HG03342 (cell line): ENCODE results near the gene MPP3.
A peak's percentile ranks its signal among the peaks of the same experiment; 100 is the strongest.

Source experiments
- ATAC-seq: cut with Tn5 transposase; IDR thresholded peaks from one replicate; pipeline ENCODE4 v1.9.1; 2021; ENCODE audit warnings: mild to moderate bottlenecking, moderate library complexity; ENCODE audit not compliant: unreplicated experiment

MPP3 gene

GRCh38 chr17:43779145-43780125 lies 53.5 kb downstream of the MPP3 start:
- ATAC-seq = peak; percentile 15

DNA sequence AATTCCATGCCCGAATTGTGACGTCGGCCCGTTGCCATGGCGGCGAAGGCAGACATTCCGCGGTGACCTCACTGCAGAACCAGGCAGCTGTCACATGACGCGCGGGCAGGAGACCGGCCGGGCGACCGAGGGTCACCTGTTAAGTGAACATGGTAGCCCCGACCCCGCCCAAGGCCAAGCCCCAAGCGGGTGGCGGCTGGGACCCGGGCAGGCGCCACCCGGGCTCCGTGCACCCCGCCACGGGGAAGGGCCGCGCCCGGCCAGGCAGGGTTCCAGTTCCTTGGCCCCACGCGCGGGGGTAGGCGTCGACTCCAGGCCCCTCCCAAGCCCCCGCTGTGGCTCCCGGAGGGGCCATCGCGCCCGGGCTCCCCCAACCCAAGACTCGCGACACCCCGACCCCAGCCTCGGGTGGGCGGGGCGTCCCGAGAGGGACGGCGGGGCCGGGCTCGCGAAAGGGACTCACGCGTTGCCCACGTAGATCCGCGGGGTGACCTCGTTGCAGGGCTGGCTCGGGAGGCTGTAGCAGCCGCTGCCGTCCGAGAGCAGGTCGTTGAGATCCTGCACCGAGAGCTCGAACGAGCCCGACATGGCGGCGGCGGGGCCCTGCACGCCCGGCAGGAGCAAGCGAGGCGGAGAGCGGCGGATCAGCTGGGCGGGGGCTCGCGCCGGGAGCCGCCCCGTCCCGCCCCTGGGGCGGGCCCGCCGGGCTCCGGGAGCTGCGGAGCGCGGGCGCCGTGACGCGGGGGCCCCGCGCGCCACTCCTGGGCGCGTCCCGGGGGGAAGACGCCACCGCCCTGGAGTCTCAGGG lies 54.4 kb downstream of the MPP3 start, which contains the start of gene DUSP3:
TSS of gene DUSP3 (minus strand) at position 641 of the 808 bp plus-strand sequence. CDS start at position 588, 53 bp downstream.
- peak; percentile 85 for ATAC-seq

DNA sequence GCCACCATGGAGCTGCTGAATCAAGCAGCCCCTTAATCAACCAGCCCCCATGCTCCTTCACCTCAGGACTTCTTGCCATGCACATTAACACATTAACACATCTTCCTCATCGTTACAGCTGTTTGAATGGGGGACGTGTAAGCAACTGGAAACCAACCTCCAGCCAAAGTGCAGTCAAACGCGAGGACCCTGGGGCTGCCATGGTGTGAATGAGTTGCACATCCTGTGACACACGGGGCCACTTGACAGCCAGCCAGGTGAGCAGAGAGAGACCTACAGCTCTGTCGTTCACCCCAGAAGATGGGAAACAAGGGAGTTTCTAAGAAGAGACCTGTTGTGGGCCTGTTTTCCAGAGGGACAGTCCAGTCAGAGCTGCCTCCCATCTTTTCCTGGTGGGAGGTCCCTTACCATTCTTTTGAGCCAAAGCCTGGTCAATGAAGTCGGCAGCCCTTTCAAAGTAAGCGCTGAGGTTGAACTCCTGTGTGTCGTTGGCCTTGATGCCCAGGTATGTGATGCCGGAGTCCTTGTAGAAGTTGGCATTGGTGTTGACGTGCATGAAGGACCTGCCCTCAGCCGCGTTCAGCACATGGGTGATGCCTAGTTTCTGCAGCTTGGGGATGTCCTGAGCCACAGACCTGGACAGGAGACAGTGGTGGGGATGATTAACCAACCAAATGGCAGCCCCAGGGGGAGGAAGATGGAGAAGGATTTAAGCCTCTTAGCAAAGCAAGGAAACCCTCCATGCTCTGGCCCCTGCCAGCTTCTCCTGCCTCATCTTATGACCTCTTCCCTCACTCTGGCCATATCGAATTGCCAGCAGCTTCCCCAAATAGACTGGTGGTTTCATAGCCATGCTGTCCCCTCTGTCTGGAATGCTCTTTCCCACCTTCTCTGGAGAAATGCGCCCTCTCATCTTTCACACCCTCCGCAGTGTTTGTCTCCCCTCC lies 58.4 kb downstream of the MPP3 start:
- ATAC-seq = no peak

- ATAC-seq = no peak
Observed at GRCh38 chr17:43772877-43773648, 59.9 kb downstream of the MPP3 start.

DNA sequence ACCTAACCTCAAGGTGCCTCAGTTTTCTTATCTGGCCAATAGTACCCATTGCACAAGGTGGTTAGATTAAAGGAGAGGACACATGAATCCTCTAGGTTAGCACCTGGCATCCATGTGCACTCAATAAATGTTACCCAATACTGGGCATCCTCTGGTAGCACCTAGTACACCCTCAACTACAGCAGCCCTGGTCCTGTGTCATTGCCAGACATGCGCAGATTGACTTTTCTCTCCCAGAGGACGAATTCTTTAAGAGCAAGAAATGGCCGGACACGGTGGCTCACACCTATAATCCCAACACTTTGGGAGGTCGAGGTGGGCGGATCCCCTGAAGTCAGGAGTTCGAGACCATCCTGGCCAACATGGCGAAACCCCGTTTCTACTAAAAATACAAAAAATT lies 61.5 kb downstream of the MPP3 start:
- ATAC-seq = no peak

GRCh38 chr17:43770957-43771356 lies 62.0 kb downstream of the MPP3 start:
- ATAC-seq = no peak

GRCh38 chr17:43769859-43770258 lies 63.1 kb downstream of the MPP3 start:
- no peak for ATAC-seq

- no peak for ATAC-seq
Observed at GRCh38 chr17:43769426-43769825, 63.5 kb downstream of the MPP3 start.

GRCh38 chr17:43768943-43769342 lies 64.0 kb downstream of the MPP3 start:
- ATAC-seq = no peak

DNA sequence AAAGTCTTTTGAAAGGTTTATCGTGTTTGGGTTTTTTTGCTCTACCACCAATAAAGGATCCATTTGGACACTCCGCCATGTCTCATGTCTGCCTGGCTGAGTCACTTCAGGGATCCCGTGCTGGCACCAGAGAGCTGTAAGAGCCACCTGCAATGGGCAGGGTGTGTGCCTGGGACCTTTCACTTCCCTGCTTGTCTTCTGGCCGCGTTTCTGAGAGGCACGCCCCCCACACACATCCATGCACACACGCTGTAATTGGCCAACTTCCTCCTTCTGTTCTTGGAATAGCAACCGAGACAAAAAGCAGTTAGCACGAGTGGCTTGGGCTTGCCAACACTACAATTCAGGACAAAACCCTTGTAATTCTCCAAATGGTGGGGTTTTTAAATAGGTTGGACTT lies 64.6 kb downstream of the MPP3 start:
- ATAC-seq = no peak

DNA sequence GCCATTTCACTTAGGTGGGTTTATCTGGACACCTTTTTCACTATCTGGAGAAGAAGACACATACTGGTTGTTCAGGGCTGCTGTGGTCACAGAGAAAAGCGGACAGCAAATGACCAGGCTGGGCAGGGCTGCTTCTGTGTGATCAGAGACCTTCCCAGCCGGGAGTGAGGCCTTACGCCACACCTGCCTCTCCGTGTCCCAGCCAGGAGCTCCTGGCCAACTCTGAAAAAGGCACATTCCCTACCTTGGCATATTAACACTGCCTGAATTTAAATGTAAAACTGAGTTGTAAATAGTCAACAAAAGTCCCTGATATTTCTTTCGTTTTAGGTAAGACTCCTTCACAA lies 65.3 kb downstream of the MPP3 start:
- no peak for ATAC-seq

GRCh38 chr17:43767053-43767712 lies 65.8 kb downstream of the MPP3 start:
- no peak for ATAC-seq

DNA sequence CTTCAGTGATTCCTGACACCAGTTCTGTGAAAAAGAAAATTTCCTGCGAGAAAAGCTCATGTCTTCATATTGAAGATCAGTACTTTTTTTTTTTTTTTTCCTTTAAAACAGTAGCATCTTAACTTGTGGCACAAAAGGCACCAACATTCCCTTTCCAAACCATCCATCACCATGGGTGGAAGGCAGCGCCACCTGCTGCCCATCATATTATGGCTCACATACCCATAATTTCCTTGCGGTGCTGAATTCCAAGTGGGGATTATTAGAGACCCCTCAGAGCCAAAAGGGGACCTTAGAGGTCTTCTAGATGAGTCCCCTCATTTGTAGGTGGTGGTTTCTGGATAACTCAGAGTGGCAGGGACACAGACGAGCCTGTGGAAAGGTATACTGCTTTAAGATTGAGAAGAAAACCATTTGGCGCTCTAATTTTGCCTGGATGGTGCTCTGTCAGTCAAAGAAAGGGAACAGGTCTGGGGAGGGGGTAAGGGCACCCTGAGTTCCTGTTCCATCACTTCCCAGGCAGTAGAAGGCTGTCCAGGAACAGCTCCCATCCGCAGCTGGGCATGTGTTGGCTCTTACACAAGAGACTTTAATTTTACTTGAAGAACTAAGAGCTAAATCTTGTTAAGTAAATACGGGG lies 66.4 kb downstream of the MPP3 start:
- no peak for ATAC-seq

GRCh38 chr17:43760254-43760852 lies 72.6 kb downstream of the MPP3 start:
- ATAC-seq = no peak

- no peak for ATAC-seq
Observed at GRCh38 chr17:43759836-43760235, 73.1 kb downstream of the MPP3 start.

DNA sequence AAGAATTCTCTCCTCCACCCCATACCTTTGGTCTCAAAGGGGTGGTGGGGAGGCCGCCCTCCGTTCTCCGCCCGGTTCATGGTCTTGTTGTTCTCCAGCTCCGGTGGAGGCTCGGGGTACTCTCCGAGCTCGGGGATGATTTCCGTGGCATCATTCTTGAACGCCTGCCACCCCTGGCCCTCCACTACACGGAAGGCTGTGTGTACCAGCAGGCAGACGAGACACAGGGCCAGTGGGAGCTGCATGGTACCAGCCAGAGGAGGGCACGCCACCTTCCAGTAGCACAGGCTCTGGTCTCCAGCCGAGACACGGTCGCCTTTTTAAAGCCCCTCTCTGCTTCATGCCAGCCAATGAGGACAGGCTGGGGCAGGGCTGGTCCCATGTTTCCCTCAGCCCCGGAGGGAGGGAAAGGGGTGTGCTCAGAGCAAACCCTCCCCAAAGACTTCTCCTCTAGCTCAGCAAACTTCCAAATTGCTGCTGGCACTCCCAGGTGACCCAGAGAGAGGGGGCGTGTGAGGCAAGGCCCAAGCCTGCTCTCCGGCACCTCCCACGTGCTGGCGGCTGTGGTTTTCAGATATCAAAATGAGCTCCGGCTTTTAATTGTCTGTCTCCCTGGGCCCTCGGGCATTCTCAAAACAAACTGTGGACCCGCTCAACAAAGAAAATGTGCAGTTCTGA lies 74.3 kb downstream of the MPP3 start, which contains the start of gene SOST:
TSS of gene SOST (minus strand) at position 295 of the 678 bp plus-strand sequence. CDS start at position 245, 50 bp downstream.
- ATAC-seq = no peak

- ATAC-seq = no peak
Observed at GRCh38 chr17:43758086-43758485, 74.9 kb downstream of the MPP3 start.

- no peak for ATAC-seq
Observed at GRCh38 chr17:43757171-43757660, 75.7 kb downstream of the MPP3 start.
